ENCODE data around the gene LGALS4. TPM values are rescaled to one million over a fixed set of nuclear protein-coding genes. Genes with fewer than 3 reads are reported as not detected.
"Not testable (repeated sequence)": the region's sequence is repeated elsewhere in the genome, so short reads cannot be mapped to it uniquely, and the experiment has no call there.

Gene LGALS4
- total and polyA plus RNA-seq, 2 experiments from 2014 or later: 0.87 TPM; not detected in 1

GRCh38 chr19:38856813-38857212, 44.1 kb upstream of the LGALS4 start (continued):
- TF ChIP-seq EZH2phosphoT487 (IDR thresholded peaks at IDR 0.05; ENCODE audit: unreplicated experiment) (no peak), POLR2AphosphoS5 (IDR thresholded peaks at IDR 0.05; ENCODE audit: low read depth) (no peak), ZNF331 (CRISPR knock-in tag; IDR thresholded peaks at IDR 0.05; ENCODE audit: low read depth) (no peak), CTCF (conservative IDR thresholded peaks at IDR 0.05; ENCODE audit: low read depth in 2 of 2) (no peak), ETS1 (IDR thresholded peaks at IDR 0.05) (no peak)

- not testable (repeated sequence) for H3K36me3 ChIP-seq (ENCODE audit: insufficient read depth); H3K27ac ChIP-seq (ENCODE audit: low read depth); H3K4me1 Mint-ChIP-seq; H3K27me3 Mint-ChIP-seq (ENCODE audit: insufficient read depth, low read depth, poor library complexity); H3K4me2 ChIP-seq; H3K27ac Mint-ChIP-seq; H2AFZ ChIP-seq; DNase-seq (ENCODE audit: low spot score); H4K20me1 ChIP-seq (replicated peaks; ENCODE audit: insufficient read depth); ATAC-seq; H3K4me3 Mint-ChIP-seq; H3K27me3 ChIP-seq (ENCODE audit: insufficient read depth); H3K9me2 ChIP-seq (ENCODE audit: insufficient read depth); H3K79me2 ChIP-seq (replicated peaks; ENCODE audit: insufficient read depth); H3K4me1 ChIP-seq (ENCODE audit: insufficient read depth); H3K4me3 ChIP-seq
- Mint-ChIP-seq H3K36me3 (ENCODE audit: low read depth) (peaks cover 12% of the 10 kb centered on the region), H3K9me3 (peaks cover 22% of the 10 kb centered on the region)
- peaks cover 13% of the 10 kb centered on the region for H3F3A ChIP-seq (replicated peaks; ENCODE audit: low read depth)
Measured at GRCh38 chr19:38855751-38856150, 43.0 kb upstream of the LGALS4 start.

- H3K27ac ChIP-seq (ENCODE audit: low read depth); H3K27ac Mint-ChIP-seq; H3K4me1 Mint-ChIP-seq; H3K4me3 Mint-ChIP-seq; ATAC-seq; H3K4me3 ChIP-seq; H3K27me3 ChIP-seq (ENCODE audit: insufficient read depth); H3K9me2 ChIP-seq (ENCODE audit: insufficient read depth); H3K79me2 ChIP-seq (replicated peaks; ENCODE audit: insufficient read depth); H3K36me3 ChIP-seq (ENCODE audit: insufficient read depth); DNase-seq (ENCODE audit: low spot score); H4K20me1 ChIP-seq (replicated peaks; ENCODE audit: insufficient read depth); H3K4me1 ChIP-seq (ENCODE audit: insufficient read depth); H3K4me2 ChIP-seq; H2AFZ ChIP-seq: not testable (repeated sequence)
- H3K9me3 Mint-ChIP-seq: peaks cover 22% of the 10 kb centered on the region
- peaks cover 15% of the 10 kb centered on the region for H3K27me3 Mint-ChIP-seq (ENCODE audit: insufficient read depth, low read depth, poor library complexity)
- H3K36me3 Mint-ChIP-seq (ENCODE audit: low read depth): peaks cover 12% of the 10 kb centered on the region
- H3F3A ChIP-seq (replicated peaks; ENCODE audit: low read depth): peaks cover 13% of the 10 kb centered on the region
Measured at GRCh38 chr19:38854961-38855360, 42.2 kb upstream of the LGALS4 start.

- H3K27me3 ChIP-seq (ENCODE audit: insufficient read depth): no peaks in the 10 kb centered on the region
- peak overlapping the region; percentile 96 for H3K4me2 ChIP-seq
- DNase-seq (ENCODE audit: low spot score) (no peak), ATAC-seq (no peak)
- H3K36me3 ChIP-seq (ENCODE audit: insufficient read depth): no peaks in the 10 kb centered on the region
- Mint-ChIP-seq H3K4me3 (peak overlapping the region; percentile 89), H3K36me3 (ENCODE audit: low read depth) (peaks cover 22% of the 10 kb centered on the region), H3K9me3 (peaks cover 25% of the 10 kb centered on the region), H3K27ac (peak overlapping the region; percentile 80), H3K4me1 (peaks cover 13% of the 10 kb centered on the region), H3K27me3 (ENCODE audit: insufficient read depth, low read depth, poor library complexity) (peaks cover 27% of the 10 kb centered on the region)
- H3K4me1 ChIP-seq (ENCODE audit: insufficient read depth): peaks cover 5% of the 10 kb centered on the region; the same call in 1 of the 2 replicates
- peaks cover 5% of the 10 kb centered on the region for H4K20me1 ChIP-seq (replicated peaks; ENCODE audit: insufficient read depth)
- peak overlapping the region; percentile 93 for H3K27ac ChIP-seq (ENCODE audit: low read depth)
- H3K79me2 ChIP-seq (replicated peaks; ENCODE audit: insufficient read depth): peaks cover 11% of the 10 kb centered on the region
- H3F3A ChIP-seq (replicated peaks; ENCODE audit: low read depth): peaks cover 18% of the 10 kb centered on the region
- H2AFZ ChIP-seq: peak overlapping the region; percentile 92; the same call in 1 of the 2 replicates
- H3K4me3 ChIP-seq: peak overlapping the region; percentile 54
- no peaks in the 10 kb centered on the region for H3K9me2 ChIP-seq (ENCODE audit: insufficient read depth)
- TF ChIP-seq ETS1 (IDR thresholded peaks at IDR 0.05) (no peak), EZH2phosphoT487 (IDR thresholded peaks at IDR 0.05; ENCODE audit: unreplicated experiment) (no peak), CREB1 (CRISPR knock-in tag; IDR thresholded peaks at IDR 0.05; ENCODE audit: low read depth) (no peak), EZH2 (IDR thresholded peaks at IDR 0.05; ENCODE audit: low read depth, unreplicated experiment) (no peak), REST (IDR thresholded peaks at IDR 0.05; ENCODE audit: unreplicated experiment) (no peak), NANOG (IDR thresholded peaks at IDR 0.05; ENCODE audit: borderline replicate concordance) (no peak)
Measured at GRCh38 chr19:38853214-38853613, 40.5 kb upstream of the LGALS4 start.

Data from GM23338 (cell line).